Esophagus muscularis mucosa (tissue), 3 donors: ENCODE data around the gene RAF1.

Experiments
- POLR2A ChIP-seq: fragments of 450-650 bp; IDR thresholded peaks from one replicate; pipeline ENCODE4 v1.6.1; 2017; ENCODE audit warnings: antibody characterized with exemption, moderate library complexity, mild to moderate bottlenecking, low read depth
- POLR2AphosphoS5 ChIP-seq, 2 donors: sonication (generic); formaldehyde crosslinking; IDR thresholded peaks; one replicate each; pipeline ENCODE4 v1.6.1; 2017; ENCODE audit warnings: antibody characterized with exemption in 2 of 2
- TF ChIP-seq, protein P1 (sequence below), 3 experiments: fragments of 200-600 bp in 2 of 3; fragments of 450-650 bp in 1 of 3; sonication (generic) in 2 of 3; IDR thresholded peaks; one replicate each; pipeline ENCODE4 v1.5.1; 2017 to 2019; ENCODE audit warnings: antibody characterized with exemption in 3 of 3, mild to moderate bottlenecking in 2 of 3, moderate library complexity in 1 of 3

DNA sequence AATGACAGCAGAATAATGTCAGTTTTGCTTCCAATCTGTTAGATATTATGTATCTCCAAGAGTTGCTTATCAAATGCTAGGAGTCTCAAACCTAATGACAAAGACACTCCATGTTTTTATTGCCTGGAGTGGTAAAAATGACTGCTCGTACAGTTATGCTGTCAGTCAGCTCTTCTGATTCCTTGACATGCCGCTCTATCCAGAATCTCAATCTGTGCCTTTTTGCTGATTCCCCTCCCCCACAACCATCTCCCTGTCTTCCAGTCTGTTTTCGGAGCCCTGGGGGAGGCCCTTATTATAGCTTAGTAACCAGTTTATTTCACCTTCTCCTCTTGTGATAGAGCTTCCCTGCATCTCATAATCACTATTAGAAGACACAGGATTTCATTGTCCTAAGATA, 104.4 kb downstream of the RAF1 start:
- TF ChIP-seq, protein P1, sequence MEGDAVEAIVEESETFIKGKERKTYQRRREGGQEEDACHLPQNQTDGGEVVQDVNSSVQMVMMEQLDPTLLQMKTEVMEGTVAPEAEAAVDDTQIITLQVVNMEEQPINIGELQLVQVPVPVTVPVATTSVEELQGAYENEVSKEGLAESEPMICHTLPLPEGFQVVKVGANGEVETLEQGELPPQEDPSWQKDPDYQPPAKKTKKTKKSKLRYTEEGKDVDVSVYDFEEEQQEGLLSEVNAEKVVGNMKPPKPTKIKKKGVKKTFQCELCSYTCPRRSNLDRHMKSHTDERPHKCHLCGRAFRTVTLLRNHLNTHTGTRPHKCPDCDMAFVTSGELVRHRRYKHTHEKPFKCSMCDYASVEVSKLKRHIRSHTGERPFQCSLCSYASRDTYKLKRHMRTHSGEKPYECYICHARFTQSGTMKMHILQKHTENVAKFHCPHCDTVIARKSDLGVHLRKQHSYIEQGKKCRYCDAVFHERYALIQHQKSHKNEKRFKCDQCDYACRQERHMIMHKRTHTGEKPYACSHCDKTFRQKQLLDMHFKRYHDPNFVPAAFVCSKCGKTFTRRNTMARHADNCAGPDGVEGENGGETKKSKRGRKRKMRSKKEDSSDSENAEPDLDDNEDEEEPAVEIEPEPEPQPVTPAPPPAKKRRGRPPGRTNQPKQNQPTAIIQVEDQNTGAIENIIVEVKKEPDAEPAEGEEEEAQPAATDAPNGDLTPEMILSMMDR (IDR thresholded peaks at IDR 0.05), result no peak
- TF ChIP-seq POLR2AphosphoS5 (IDR thresholded peaks at IDR 0.05) (no peak), POLR2A (no peak)
